GM12872 (cell line): ENCODE data around the gene SERTM2.

Experiments
- TF ChIP-seq, protein P1 (sequence below): IDR thresholded peaks from 3 replicates; pipeline ENCODE4 v1.5.1; 2011; ENCODE audit warnings: low read depth, mild to moderate bottlenecking, low read length, moderate library complexity; ENCODE audit not compliant: insufficient read depth

The SERTM2 gene

DNA sequence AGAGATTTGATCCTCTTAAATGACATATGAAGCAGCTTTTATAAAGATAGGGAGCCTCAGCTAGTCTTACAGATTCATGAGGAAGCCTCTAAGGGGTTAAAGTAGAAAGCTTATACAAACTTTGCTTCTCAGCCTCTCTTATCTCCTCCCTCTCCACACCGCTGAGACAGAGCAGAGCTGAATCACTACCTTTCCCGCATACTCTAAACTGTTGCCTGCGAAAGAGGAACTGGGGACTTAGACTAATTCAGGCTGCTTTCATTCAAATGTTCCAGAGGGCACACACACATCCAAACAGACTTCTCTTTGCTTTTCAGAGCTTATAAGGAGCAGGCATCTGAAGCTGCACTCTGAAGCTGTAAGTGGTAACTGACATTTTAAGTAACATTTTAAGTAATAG lies at the start of gene SERTM2:
Gene SERTM2, plus strand, starts transcription at position 169 of the 400 bp plus-strand sequence. CDS start 7,213 bp downstream, outside the sequence.
- TF ChIP-seq, protein P1, sequence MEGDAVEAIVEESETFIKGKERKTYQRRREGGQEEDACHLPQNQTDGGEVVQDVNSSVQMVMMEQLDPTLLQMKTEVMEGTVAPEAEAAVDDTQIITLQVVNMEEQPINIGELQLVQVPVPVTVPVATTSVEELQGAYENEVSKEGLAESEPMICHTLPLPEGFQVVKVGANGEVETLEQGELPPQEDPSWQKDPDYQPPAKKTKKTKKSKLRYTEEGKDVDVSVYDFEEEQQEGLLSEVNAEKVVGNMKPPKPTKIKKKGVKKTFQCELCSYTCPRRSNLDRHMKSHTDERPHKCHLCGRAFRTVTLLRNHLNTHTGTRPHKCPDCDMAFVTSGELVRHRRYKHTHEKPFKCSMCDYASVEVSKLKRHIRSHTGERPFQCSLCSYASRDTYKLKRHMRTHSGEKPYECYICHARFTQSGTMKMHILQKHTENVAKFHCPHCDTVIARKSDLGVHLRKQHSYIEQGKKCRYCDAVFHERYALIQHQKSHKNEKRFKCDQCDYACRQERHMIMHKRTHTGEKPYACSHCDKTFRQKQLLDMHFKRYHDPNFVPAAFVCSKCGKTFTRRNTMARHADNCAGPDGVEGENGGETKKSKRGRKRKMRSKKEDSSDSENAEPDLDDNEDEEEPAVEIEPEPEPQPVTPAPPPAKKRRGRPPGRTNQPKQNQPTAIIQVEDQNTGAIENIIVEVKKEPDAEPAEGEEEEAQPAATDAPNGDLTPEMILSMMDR, result no peak

DNA sequence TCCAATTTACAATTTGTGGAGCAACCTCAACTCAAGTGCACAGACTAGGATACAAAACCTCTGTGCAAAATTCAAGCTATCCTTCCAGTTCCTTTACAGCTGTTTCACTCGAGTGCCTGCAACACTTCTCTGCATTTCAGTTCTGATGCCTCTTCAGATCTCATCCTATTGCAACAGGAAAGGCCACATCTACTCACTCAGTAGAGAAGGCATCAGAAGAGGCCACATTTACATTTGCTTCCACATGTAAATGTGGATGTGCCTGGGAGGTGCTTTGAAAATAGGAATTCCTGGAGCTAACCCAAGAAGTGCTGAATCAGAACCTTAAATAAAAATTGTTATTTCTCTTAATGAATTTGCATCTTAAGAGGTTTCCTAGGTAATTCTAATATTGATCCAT lies 45.8 kb upstream of the SERTM2 start:
- TF ChIP-seq, protein P1, result no peak

DNA sequence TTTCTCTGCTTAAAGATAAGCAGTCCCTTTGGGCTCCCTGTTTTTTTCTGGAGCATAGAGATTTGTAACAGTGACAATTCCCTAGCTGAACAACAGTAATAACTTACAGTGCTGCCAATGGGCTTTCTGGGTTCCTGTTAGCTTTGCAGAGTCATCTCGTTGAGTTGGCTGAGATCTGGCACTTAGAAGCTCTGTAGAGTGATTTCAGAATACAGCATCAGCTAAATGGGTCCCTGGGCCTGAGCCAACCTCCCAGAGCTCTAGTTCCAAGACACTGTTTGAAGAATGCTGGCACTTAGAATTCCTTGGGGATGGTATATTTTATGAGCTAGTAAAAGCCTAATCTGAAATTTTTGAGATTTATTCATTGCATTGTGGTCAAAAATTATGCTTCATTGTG lies 43.5 kb upstream of the SERTM2 start:
- TF ChIP-seq, protein P1, result no peak

DNA sequence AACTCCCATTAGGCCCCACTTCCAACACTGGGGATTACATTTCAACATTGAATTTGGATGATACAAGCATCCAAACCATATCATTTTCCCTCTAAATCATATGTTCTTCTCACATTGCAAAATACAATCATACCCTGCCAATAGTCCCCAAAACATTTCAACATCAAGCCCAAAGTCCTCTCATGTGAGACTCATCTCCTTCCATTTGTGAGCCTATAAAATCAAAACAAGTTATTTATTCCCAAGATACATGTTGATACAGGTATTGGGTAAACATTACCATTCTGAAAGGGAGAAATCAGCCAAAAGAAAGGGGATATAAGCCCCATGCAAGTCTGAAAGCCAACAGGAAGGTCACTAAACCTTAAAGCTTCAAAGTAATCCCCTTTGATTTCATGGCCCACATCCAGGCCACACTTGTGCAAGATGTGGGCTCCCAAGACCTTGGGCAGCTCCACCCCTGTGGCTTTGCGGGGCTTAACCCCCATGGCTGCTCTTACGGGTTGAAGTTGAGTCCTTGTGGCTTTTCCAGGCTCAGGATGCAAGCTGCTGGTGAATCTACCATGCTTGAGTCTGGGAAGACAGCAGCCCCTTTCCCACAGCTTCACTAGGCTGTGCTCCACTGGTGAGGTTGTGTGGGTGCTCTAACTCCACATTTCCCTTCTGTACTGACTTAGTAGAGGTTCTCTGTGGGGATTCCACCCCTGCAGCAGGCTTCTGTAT lies 40.6 kb upstream of the SERTM2 start:
- TF ChIP-seq, protein P1, result no peak

DNA sequence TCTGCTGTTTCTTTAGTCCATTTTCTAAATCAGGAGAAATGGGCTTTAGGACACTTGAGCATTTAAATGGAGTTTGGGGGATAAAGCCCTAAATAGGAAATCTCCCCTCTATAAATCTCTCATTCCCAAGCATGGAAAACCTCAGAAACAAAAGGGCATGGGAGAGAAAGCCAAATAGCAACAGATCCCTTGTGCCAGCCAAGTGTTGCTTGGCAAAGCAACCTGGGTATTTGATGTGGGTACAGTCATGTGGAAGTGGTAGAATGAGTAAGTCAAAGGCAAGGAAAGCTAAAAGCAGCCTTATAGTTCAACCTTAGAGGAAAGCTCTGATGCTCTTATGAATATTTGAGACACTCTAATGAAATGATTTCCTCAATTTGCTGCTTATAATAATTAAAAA lies 29.5 kb upstream of the SERTM2 start:
- TF ChIP-seq, protein P1, result no peak

DNA sequence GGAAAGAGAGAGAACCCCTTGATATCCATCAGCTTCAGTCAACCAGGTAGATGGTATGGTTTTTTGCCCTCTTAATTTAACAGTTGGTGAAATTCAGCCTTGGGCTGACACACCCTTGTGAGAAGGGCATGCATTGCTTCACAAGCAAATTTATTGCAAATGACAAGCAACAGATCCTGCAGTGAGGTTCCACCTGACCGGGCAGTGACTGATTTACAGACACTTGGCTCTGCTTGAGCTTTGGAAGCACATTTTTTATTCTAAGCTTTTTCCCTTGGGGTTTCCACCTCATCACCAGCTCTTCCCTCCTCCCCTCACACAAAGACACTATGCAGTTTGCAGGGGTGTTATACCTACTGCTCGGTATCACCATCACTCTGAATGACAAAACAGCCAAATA lies 28.3 kb upstream of the SERTM2 start:
- TF ChIP-seq, protein P1, result no peak

DNA sequence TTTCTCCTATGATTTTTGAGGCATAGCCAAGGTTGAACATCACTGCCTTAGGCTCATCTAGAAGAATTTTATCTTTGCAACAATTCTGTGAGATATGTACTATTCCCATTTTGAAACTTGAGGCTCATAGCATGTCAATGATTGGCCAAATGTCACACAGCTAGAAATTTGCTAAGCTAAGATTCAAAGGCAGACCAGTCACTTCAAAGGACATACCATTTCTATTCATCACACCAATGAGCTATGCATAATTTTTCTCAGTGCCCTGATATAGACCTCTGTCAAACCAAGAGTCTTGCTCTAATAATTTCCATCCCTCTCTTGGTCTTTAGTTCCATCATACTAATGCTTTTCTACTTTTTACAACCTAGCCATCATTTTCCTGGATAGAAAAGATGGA lies 27.6 kb upstream of the SERTM2 start:
- TF ChIP-seq, protein P1, result no peak
